ENCODE data around the gene DLGAP3. TPM values are rescaled to one million over a fixed set of nuclear protein-coding genes. Genes with fewer than 3 reads are reported as not detected.

The DLGAP3 gene
- total RNA-seq, 1 experiment from 2014 or later: 0.27 TPM

GRCh38 chr1:34842073-34842472 lies 87.4 kb downstream of the DLGAP3 start:
- TF ChIP-seq RAD21 (IDR thresholded peaks at IDR 0.05; ENCODE audit: low read depth): no peak
- no peak for TF ChIP-seq MAX (IDR thresholded peaks at IDR 0.05)
- TF ChIP-seq ATF3 (IDR thresholded peaks at IDR 0.05): no peak
- no peak for TF ChIP-seq ELF1 (IDR thresholded peaks at IDR 0.05; ENCODE audit: borderline replicate concordance, low read depth)
- TF ChIP-seq SP1 (IDR thresholded peaks at IDR 0.05; ENCODE audit: low read depth): no peak
- TF ChIP-seq EZH2 (IDR thresholded peaks at IDR 0.05): no peak
- TF ChIP-seq POLR2A (IDR thresholded peaks at IDR 0.05; ENCODE audit: borderline replicate concordance, extremely low read depth, insufficient read depth, insufficient read length): no peak
- RAD21 ChIA-PET (ENCODE audit: low non-redundant PET in 1 of 2, low total read pairs in 2 of 2, uncharacterized antibody in 2 of 2, unreplicated experiment in 2 of 2): no interaction called here
- no TSS peak for BruUV-seq (replicated peaks)

GRCh38 chr1:34840426-34840825 lies 89.0 kb downstream of the DLGAP3 start:
- no TSS peak for BruUV-seq (replicated peaks)

More at GRCh38 chr1:34842073-34842472, 87.4 kb downstream of the DLGAP3 start:
- Histone ChIP-seq H3K9ac (ENCODE audit: low read length) (no peak overlapping the region), H3K4me3 (replicated peaks in 1 of 2; ENCODE audit: low read depth in 1 of 2, low read length in 2 of 2) (no peak overlapping the region), H3K9me3 (ENCODE audit: control insufficient read depth in 1 of 2, insufficient read depth in 1 of 2, low read depth in 1 of 2, low read length in 2 of 2) (no peaks in the 10 kb centered on the region), H3K4me1 (ENCODE audit: control insufficient read depth in 1 of 2, insufficient read depth in 2 of 2, low read length in 2 of 2) (no peaks in the 10 kb centered on the region), H3K4me2 (ENCODE audit: low read length) (no peak overlapping the region), H3K9me2 (ENCODE audit: insufficient read depth) (no peaks in the 10 kb centered on the region), H3K36me3 (ENCODE audit: control insufficient read depth in 1 of 2, insufficient read depth in 2 of 2, low read length in 2 of 2) (no peaks in the 10 kb centered on the region), H3K27ac (ENCODE audit: low read depth, low read length) (no peak overlapping the region), H2AFZ (ENCODE audit: low read depth, low read length, poor library complexity, severe bottlenecking) (no peak overlapping the region), H3K27me3 (ENCODE audit: insufficient read depth, low read length) (no peaks in the 10 kb centered on the region), H3K79me2 (ENCODE audit: insufficient read depth, low read length) (no peaks in the 10 kb centered on the region), H4K20me1 (ENCODE audit: insufficient read depth) (no peaks in the 10 kb centered on the region)
- ATAC-seq (no peak), DNase-seq (ENCODE audit: low read depth, low spot score) (no peak)
- CTCF ChIA-PET: no interaction called here
- intact Hi-C loops (cut with micrococcal nuclease): no loop called here
- POLR2A ChIA-PET: no interaction called here

More at GRCh38 chr1:34840426-34840825, 89.0 kb downstream of the DLGAP3 start:
- H3K27ac ChIP-seq (ENCODE audit: low read depth, low read length): no peak overlapping the region
- H3K4me2 ChIP-seq (ENCODE audit: low read length): no peak overlapping the region
- DNase-seq (ENCODE audit: low read depth, low spot score) (no peak), ATAC-seq (no peak)
- no peak overlapping the region for H3K9ac ChIP-seq (ENCODE audit: low read length)
- no peak overlapping the region for H2AFZ ChIP-seq (ENCODE audit: low read depth, low read length, poor library complexity, severe bottlenecking)
- no peaks in the 10 kb centered on the region for H3K4me1 ChIP-seq (ENCODE audit: control insufficient read depth in 1 of 2, insufficient read depth in 2 of 2, low read length in 2 of 2)
- H4K20me1 ChIP-seq (ENCODE audit: insufficient read depth): no peaks in the 10 kb centered on the region
- POLR2A ChIA-PET: interaction anchor here (0.6 kb wide), 1 partner anchor 1320 kb away, joined by 3 read pairs; no protein-coding TSS in a partner anchor
- RAD21 ChIA-PET (ENCODE audit: low non-redundant PET in 1 of 2, low total read pairs in 2 of 2, uncharacterized antibody in 2 of 2, unreplicated experiment in 2 of 2): no interaction called here
- H3K79me2 ChIP-seq (ENCODE audit: insufficient read depth, low read length): no peaks in the 10 kb centered on the region
- no peaks in the 10 kb centered on the region for H3K36me3 ChIP-seq (ENCODE audit: control insufficient read depth in 1 of 2, insufficient read depth in 2 of 2, low read length in 2 of 2)
- no peaks in the 10 kb centered on the region for H3K9me2 ChIP-seq (ENCODE audit: insufficient read depth)
- intact Hi-C loops (cut with micrococcal nuclease): no loop called here
- TF ChIP-seq EZH2phosphoT487 (IDR thresholded peaks at IDR 0.05; ENCODE audit: borderline replicate concordance) (no peak), TCF7L2 (IDR thresholded peaks at IDR 0.05; ENCODE audit: borderline replicate concordance, extremely low read depth, insufficient read depth, insufficient read length) (no peak)
- no peaks in the 10 kb centered on the region for H3K9me3 ChIP-seq (ENCODE audit: control insufficient read depth in 1 of 2, insufficient read depth in 1 of 2, low read depth in 1 of 2, low read length in 2 of 2)
- no peak overlapping the region for H3K4me3 ChIP-seq (replicated peaks in 1 of 2; ENCODE audit: low read depth in 1 of 2, low read length in 2 of 2)
- H3K27me3 ChIP-seq (ENCODE audit: insufficient read depth, low read length): no peaks in the 10 kb centered on the region
- CTCF ChIA-PET: no interaction called here

All from HCT116 (cell line).